Neural cell (in vitro differentiated cells): ENCODE results near the gene MYOM1. TPM values are rescaled to one million over a fixed set of nuclear protein-coding genes. Genes with fewer than 3 reads are reported as not detected.

ENCODE experiments used
- H2AFZ ChIP-seq: fragments of 200-600, 300-800 bp; sonication (generic), shearing (Covaris generic); 2 replicates; pipeline ENCODE4 v1.6.0; 2014; ENCODE audit warnings: low read depth, mild to moderate bottlenecking, antibody characterized with exemption, low read length, moderate library complexity
- H3F3A ChIP-seq: fragments of 200-600 bp; shearing (Covaris generic); 2 replicates; pipeline ENCODE4 v1.6.1; 2016; ENCODE audit warnings: mild to moderate bottlenecking, moderate library complexity, mixed read lengths, antibody characterized with exemption, low read length; ENCODE audit not compliant: insufficient read depth, poor library complexity, severe bottlenecking
- H3K27ac ChIP-seq: fragments of 200-600, 300-800 bp; sonication (generic), shearing (Covaris generic); 2 replicates; pipeline ENCODE4 v1.5.1; 2014; ENCODE audit warnings: mild to moderate bottlenecking, low read length, moderate library complexity
- H3K27me3 ChIP-seq: fragments of 300-800, 200-600 bp; sonication (generic), shearing (Covaris generic); 2 replicates; pipeline ENCODE4 v1.6.0; 2014; ENCODE audit warnings: mild to moderate bottlenecking, low read depth, low read length, moderate library complexity; ENCODE audit not compliant: insufficient read depth
- H3K36me3 ChIP-seq: fragments of 300-800, 200-600 bp; sonication (generic), shearing (Covaris generic); 2 replicates; pipeline ENCODE4 v1.5.1; 2014; ENCODE audit warnings: mild to moderate bottlenecking, antibody characterized with exemption, low read length, moderate library complexity; ENCODE audit not compliant: insufficient read depth
- H3K4me2 ChIP-seq: fragments of 300-800, 200-600 bp; sonication (generic), shearing (Covaris generic); 2 replicates; pipeline ENCODE4 v1.6.0; 2014; ENCODE audit warnings: mild to moderate bottlenecking, low read length
- H3K4me3 ChIP-seq: fragments of 300-800, 200-600 bp; sonication (generic), shearing (Covaris generic); 2 replicates; pipeline ENCODE4 v1.5.1; 2014; ENCODE audit warnings: mild to moderate bottlenecking, low read length, moderate library complexity
- H3K79me2 ChIP-seq: fragments of 200-600 bp; shearing (Covaris generic); replicated peaks from 2 replicates; pipeline ENCODE4 v1.6.0; 2014; ENCODE audit warnings: mild to moderate bottlenecking, low read length, moderate library complexity; ENCODE audit not compliant: insufficient read depth
- H3K9ac ChIP-seq: fragments of 300-800, 200-600 bp; sonication (generic), shearing (Covaris generic); 2 replicates; pipeline ENCODE4 v1.6.1; 2016; ENCODE audit warnings: mild to moderate bottlenecking, low read length, mixed read lengths
- H3K9me2 ChIP-seq: fragments of 200-600 bp; shearing (Covaris generic); 2 replicates; pipeline ENCODE4 v1.6.1; 2016; ENCODE audit warnings: mild to moderate bottlenecking, low read length, mixed read lengths; ENCODE audit not compliant: insufficient read depth
- H3K9me3 ChIP-seq: fragments of 200-600, 300-800 bp; sonication (generic), shearing (Covaris generic); 2 replicates; pipeline ENCODE4 v1.6.1; 2016; ENCODE audit warnings: mild to moderate bottlenecking, mixed run types, low read length, moderate library complexity, mixed read lengths
- H4K20me1 ChIP-seq: fragments of 200-600 bp; shearing (Covaris generic); 2 replicates; pipeline ENCODE4 v1.6.1; 2016; ENCODE audit warnings: mild to moderate bottlenecking, mixed run types; ENCODE audit not compliant: insufficient read depth
- EP300 ChIP-seq: fragments of 450-650 bp; conservative IDR thresholded peaks from 2 replicates; pipeline ENCODE4 v1.6.1; 2014; ENCODE audit warnings: antibody characterized with exemption, mild to moderate bottlenecking, moderate library complexity; ENCODE audit not compliant: poor library complexity, severe bottlenecking
- MXI1 ChIP-seq: fragments of 450-650 bp; conservative IDR thresholded peaks from 2 replicates; pipeline ENCODE4 v1.6.1; 2014; ENCODE audit warnings: antibody characterized with exemption, mild to moderate bottlenecking; ENCODE audit not compliant: poor library complexity, severe bottlenecking
- POLR2AphosphoS5 ChIP-seq: IDR thresholded peaks from 2 replicates; pipeline ENCODE4 v1.6.1; 2012
- RAD21 ChIP-seq: fragments of 450-650 bp; conservative IDR thresholded peaks from 2 replicates; pipeline ENCODE4 v1.6.1; 2014; ENCODE audit warnings: antibody characterized with exemption, mild to moderate bottlenecking, moderate library complexity
- TAF1 ChIP-seq: IDR thresholded peaks from 2 replicates; pipeline ENCODE4 v1.6.1; 2012; ENCODE audit warnings: low read depth
- polyA plus RNA-seq: library from polyadenylated mRNA; depleted of rRNA; stranded (reverse); fragments of >200 nt; gene quantifications from 2 replicates; pipeline ENCODE4 v1.2.3, GENCODE V29; 2014
- TF ChIP-seq, protein P1 (sequence below): IDR thresholded peaks from 2 replicates; pipeline ENCODE4 v1.6.1; 2012; ENCODE audit warnings: borderline replicate concordance

The MYOM1 gene
- polyA plus RNA-seq, 1 donor from 2014 or later = 1.7 TPM

GRCh38 chr18:3170441-3171161 is 49.2 kb downstream of the MYOM1 start:
- Histone ChIP-seq H3K27ac (no peak overlapping the region), H3K4me2 (no peak overlapping the region), H3K36me3 (no peaks in the 10 kb centered on the region), H3K9me2 (no peaks in the 10 kb centered on the region), H3K9me3 (no peaks in the 10 kb centered on the region), H3K27me3 (no peaks in the 10 kb centered on the region), H3K4me3 (no peak overlapping the region), H2AFZ (no peak overlapping the region), H3K9ac (no peak overlapping the region), H3F3A (no peaks in the 10 kb centered on the region), H4K20me1 (no peaks in the 10 kb centered on the region), H3K79me2 (no peaks in the 10 kb centered on the region)
- TF ChIP-seq MXI1 (no peak), POLR2AphosphoS5 (no peak), EP300 (no peak)

- no peaks in the 10 kb centered on the region for H3K9me3 ChIP-seq
- no peaks in the 10 kb centered on the region for H4K20me1 ChIP-seq
- H3K79me2 ChIP-seq = no peaks in the 10 kb centered on the region
- no peaks in the 10 kb centered on the region for H3K27me3 ChIP-seq
- H2AFZ ChIP-seq = no peak overlapping the region
- no peaks in the 10 kb centered on the region for H3K9me2 ChIP-seq
- H3K36me3 ChIP-seq = no peaks in the 10 kb centered on the region
- H3K9ac ChIP-seq = no peak overlapping the region
- no peak for TF ChIP-seq RAD21
- H3K4me3 ChIP-seq = no peak overlapping the region
- no peak overlapping the region for H3K4me2 ChIP-seq
- no peak overlapping the region for H3K27ac ChIP-seq
- H3F3A ChIP-seq = no peaks in the 10 kb centered on the region
These were observed 55.4 kb downstream of the MYOM1 start for GRCh38 chr18:3164381-3164780.

- no peaks in the 10 kb centered on the region for H3K79me2 ChIP-seq
- H2AFZ ChIP-seq = no peak overlapping the region
These were observed 55.8 kb downstream of the MYOM1 start for GRCh38 chr18:3163968-3164367.

More at GRCh38 chr18:3163968-3164367, 55.8 kb downstream of the MYOM1 start:
- H3K4me2 ChIP-seq = no peak overlapping the region
- H3K9me3 ChIP-seq = no peaks in the 10 kb centered on the region
- H3K4me3 ChIP-seq = no peak overlapping the region
- H3K9me2 ChIP-seq = no peaks in the 10 kb centered on the region
- H3F3A ChIP-seq = no peaks in the 10 kb centered on the region
- no peaks in the 10 kb centered on the region for H3K27me3 ChIP-seq
- no peaks in the 10 kb centered on the region for H4K20me1 ChIP-seq
- no peaks in the 10 kb centered on the region for H3K36me3 ChIP-seq
- no peak overlapping the region for H3K9ac ChIP-seq
- H3K27ac ChIP-seq = no peak overlapping the region
- TF ChIP-seq RAD21 (no peak), EP300 (no peak), MXI1 (no peak), TAF1 (no peak)
- TF ChIP-seq, protein P1, sequence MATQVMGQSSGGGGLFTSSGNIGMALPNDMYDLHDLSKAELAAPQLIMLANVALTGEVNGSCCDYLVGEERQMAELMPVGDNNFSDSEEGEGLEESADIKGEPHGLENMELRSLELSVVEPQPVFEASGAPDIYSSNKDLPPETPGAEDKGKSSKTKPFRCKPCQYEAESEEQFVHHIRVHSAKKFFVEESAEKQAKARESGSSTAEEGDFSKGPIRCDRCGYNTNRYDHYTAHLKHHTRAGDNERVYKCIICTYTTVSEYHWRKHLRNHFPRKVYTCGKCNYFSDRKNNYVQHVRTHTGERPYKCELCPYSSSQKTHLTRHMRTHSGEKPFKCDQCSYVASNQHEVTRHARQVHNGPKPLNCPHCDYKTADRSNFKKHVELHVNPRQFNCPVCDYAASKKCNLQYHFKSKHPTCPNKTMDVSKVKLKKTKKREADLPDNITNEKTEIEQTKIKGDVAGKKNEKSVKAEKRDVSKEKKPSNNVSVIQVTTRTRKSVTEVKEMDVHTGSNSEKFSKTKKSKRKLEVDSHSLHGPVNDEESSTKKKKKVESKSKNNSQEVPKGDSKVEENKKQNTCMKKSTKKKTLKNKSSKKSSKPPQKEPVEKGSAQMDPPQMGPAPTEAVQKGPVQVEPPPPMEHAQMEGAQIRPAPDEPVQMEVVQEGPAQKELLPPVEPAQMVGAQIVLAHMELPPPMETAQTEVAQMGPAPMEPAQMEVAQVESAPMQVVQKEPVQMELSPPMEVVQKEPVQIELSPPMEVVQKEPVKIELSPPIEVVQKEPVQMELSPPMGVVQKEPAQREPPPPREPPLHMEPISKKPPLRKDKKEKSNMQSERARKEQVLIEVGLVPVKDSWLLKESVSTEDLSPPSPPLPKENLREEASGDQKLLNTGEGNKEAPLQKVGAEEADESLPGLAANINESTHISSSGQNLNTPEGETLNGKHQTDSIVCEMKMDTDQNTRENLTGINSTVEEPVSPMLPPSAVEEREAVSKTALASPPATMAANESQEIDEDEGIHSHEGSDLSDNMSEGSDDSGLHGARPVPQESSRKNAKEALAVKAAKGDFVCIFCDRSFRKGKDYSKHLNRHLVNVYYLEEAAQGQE = no peak
